Measurements from ENCODE around the gene ATG9B.

ATG9B gene

DNA sequence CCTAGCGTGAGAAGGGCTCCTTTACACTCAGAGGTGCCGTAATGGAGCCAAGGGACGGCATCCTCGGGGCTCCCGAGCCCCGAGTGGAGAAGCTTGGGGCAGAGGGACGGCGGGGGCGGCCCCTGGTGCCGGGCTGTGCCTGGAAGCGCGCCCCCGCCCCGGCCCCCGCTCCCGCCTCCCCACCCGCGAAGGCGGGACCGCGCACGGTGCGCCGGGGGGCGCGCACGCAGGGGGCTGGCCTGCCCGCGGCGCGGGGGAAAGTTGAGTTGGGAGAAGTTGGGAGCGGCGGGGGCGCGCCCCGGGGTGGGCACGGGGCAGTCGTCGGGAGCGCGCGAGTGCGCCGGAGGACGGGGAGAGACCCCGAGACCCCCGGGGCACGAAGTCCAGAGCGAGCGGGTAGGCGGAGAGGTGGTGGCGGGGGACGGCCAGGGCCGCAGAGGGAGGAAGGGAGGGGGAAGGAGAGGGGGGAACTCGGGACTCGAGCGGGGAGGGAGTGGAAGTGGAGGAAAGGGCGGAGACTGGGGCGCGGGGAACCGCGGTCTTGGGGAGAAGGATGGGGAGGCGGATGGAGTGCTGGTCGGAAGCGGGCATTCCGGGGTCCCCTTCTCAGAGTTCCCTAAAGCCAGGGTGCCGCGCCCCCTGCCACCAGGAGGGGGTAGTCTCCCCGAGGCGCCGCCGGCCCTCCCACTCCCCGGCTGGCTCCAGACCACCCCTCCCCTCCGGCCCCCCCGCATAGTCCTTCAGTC lies 35.2 kb upstream of the ATG9B start, which contains the start of gene SLC4A2:
Gene SLC4A2, plus strand, starts transcription at position 223 of the 746 bp plus-strand sequence. CDS start 2,399 bp downstream, outside the sequence.
- CTCF ChIA-PET = interaction anchor here (0.8 to 1.3 kb wide), 5 partner anchors 15 to 51 kb away, joined by 3 to 7 read pairs (median 5); no protein-coding TSS in a partner anchor
- POLR2A ChIA-PET = interaction anchor here (1.4 kb wide), 1 partner anchor 21 kb away, joined by 3 read pairs; the partner anchor contains the start of gene FASTK
- peak; percentile 88 for DNase-seq (ENCODE audit: extremely low spot score)

DNA sequence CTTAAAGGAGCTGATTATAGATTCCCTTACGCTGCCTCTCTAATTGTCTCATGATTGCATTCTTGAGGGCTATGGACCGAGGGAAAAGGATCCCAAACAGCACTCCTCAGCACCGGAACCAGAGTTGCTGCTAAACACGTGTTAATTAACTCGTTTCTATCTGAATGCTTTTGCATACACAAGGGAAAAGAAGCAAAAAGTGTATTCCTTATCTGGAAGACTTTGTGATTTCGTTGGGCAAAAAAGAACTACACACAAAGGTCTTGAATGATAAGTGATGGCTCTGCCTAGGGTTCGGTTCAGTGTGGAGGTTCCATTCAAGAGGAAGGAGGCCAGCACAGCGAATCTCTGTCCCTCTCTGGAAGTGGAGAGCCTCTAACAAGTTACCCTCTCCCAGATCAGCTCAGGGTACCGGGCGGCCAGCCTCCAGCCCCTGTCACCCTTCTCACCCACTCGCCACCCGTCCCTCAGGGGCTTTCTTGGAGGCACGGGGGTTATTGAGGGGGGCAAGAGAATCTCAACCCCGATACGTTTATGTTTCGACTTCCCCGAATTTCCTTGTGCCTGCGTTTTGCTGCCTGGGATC lies 34.6 kb upstream of the ATG9B start:
- POLR2A ChIA-PET = interaction anchor here (1.4 kb wide), 1 partner anchor 22 kb away, joined by 3 read pairs; the partner anchor contains the start of gene FASTK
- DNase-seq (ENCODE audit: extremely low spot score) = peak; percentile 41
- CTCF ChIA-PET = interaction anchor here (0.9 to 1.0 kb wide), 2 partner anchors 19 to 52 kb away, joined by 3 to 4 read pairs; no protein-coding TSS in a partner anchor
- TF ChIP-seq, protein P1, sequence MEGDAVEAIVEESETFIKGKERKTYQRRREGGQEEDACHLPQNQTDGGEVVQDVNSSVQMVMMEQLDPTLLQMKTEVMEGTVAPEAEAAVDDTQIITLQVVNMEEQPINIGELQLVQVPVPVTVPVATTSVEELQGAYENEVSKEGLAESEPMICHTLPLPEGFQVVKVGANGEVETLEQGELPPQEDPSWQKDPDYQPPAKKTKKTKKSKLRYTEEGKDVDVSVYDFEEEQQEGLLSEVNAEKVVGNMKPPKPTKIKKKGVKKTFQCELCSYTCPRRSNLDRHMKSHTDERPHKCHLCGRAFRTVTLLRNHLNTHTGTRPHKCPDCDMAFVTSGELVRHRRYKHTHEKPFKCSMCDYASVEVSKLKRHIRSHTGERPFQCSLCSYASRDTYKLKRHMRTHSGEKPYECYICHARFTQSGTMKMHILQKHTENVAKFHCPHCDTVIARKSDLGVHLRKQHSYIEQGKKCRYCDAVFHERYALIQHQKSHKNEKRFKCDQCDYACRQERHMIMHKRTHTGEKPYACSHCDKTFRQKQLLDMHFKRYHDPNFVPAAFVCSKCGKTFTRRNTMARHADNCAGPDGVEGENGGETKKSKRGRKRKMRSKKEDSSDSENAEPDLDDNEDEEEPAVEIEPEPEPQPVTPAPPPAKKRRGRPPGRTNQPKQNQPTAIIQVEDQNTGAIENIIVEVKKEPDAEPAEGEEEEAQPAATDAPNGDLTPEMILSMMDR (IDR thresholded peaks at IDR 0.05; ENCODE audit: control extremely low read depth, extremely low read depth, low read depth, missing control alignments) = no peak

More for the DNA sequence above, 35.2 kb upstream of the ATG9B start, which contains the start of gene SLC4A2:
- TF ChIP-seq, protein P1 (IDR thresholded peaks at IDR 0.05; ENCODE audit: control extremely low read depth, extremely low read depth, low read depth, missing control alignments) = peak; percentile 50

DNA sequence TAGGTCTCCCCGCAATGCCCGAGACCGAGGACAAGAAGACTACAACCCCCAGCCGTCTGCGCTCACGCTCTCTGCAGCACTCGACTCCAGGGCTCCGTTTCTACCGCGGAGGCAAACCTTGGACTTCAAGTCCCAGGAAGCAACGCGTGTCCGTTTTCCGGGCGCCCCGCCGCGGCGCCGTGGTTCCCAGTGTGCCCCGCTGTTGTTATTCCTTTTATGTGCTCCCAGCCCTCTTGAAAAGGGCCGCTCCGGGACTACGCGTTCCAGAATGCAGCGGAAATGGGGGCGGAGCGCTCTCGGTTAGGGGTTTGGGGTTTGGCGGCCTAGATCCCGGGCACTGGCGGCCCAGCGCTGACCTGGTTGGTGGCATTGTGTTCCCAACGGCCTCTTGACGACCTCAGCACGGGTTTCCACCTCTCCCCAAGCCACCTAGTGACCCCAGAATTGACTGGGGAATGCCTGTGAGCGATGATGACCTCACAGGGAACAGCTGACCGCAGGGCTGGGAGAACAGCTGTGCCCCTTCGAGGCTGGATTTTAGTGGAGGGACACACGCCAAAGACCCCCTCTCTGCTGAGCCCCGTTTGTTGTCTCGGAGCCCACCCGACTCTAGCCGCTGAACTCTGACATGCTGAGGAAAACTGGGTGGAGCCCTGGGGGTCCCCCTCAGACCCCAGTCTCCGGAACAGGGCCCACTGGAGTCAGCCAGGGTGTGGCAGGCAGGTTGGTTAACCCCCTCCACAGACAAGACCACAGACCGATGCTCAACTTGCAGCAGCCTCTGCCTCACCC lies 33.9 kb upstream of the ATG9B start:
- CTCF ChIA-PET = interaction anchor here (0.9 to 1.0 kb wide), 2 partner anchors 20 to 52 kb away, joined by 3 to 4 read pairs; no protein-coding TSS in a partner anchor
- peak; percentile 99 for DNase-seq (ENCODE audit: extremely low spot score)
- TF ChIP-seq, protein P1 (IDR thresholded peaks at IDR 0.05; ENCODE audit: control extremely low read depth, extremely low read depth, low read depth, missing control alignments) = no peak
- POLR2A ChIA-PET = interaction anchor here (1.4 kb wide), 1 partner anchor 22 kb away, joined by 3 read pairs; the partner anchor contains the start of gene FASTK

DNA sequence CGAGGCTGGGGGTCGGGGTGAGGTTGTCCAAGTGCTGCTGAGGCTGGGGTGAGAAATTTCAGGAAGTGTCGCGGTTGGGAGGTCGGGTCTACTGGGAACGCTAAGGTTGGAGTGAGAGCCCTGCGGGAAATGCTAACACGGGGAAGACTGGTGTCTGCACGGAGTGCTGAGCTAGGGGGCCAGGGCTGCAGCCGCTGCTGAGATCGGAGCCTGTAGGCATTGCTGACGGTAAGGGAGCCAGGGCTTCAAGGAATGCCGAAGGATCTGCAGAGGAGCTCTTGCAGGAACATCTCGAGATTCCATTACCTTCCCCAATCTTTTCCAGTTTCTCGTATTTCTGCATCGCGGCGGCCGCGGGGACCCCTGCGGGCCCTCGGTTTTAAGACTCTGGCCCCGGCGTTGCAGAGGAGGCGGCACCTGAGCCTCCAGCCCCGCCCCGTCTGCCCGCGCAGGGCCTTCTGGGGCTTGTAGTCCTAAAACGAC lies 33.3 kb upstream of the ATG9B start, which contains the start of gene CDK5:
Gene CDK5, minus strand, starts transcription at position 392 of the 483 bp plus-strand sequence. Its CDS starts 49 bp downstream, at position 343.
- TF ChIP-seq, protein P1 (IDR thresholded peaks at IDR 0.05; ENCODE audit: control extremely low read depth, extremely low read depth, low read depth, missing control alignments) = no peak
- CTCF ChIA-PET = interaction anchor here (1.1 kb wide), 1 partner anchor 187 kb away, joined by 3 read pairs; no protein-coding TSS in a partner anchor
- no peak for DNase-seq (ENCODE audit: extremely low spot score)
- POLR2A ChIA-PET = no interaction called here

DNA sequence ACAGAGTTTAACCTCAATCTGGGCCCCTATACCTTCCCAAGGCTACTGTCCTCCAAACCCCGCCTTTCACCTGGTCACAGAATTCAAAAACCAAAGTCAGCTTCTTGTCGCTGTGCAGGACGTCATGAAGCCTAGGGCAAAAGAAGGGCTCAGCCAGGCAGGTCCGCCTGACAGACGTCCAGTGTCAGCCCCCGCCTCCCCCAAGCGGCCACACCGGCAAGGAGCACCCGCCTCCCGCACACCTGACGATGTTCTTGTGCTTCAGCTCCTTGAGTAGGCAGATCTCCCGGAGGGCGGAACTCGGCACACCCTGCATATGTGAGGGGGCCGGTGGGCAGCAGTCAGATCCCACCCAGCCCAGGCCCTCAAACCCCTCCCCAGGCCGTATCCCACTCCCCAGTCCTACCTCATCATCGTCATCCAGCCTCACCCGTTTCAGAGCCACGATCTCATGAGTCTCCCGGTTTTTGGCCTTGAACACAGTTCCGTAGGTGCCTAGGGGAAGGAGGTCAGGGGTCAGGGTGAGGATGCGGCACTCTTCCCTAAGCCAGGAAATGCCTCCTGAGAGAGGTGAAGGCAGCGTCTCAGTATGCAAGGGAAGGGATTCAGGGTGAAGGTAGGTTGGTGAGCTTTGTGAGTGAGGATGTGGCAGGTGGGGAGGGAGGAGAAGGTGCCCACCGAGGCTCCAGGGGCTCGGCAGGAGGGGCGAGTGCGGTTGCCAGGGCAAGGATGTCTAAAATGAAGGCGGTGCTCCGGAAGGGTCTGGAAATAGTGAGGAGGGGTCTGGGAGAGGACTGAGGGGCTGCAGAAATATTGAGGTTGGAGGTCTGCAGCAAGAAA lies 32.6 kb upstream of the ATG9B start:
- TF ChIP-seq, protein P1 (IDR thresholded peaks at IDR 0.05; ENCODE audit: control extremely low read depth, extremely low read depth, low read depth, missing control alignments) = no peak
- POLR2A ChIA-PET = no interaction called here
- CTCF ChIA-PET = interaction anchor here (1.1 kb wide), 1 partner anchor 187 kb away, joined by 3 read pairs; no protein-coding TSS in a partner anchor
- no peak for DNase-seq (ENCODE audit: extremely low spot score)
